Activated CD8-positive, alpha-beta memory T cell treated with anti-CD3 and anti-CD28 coated beads, Interleukin-2, amount 50 U/mL, for 1 hour (primary cell): ENCODE results near the gene NUDT8.
A peak's percentile ranks its signal among the peaks of the same experiment; 100 is the strongest.
"Not testable (repeated sequence)": the region's sequence is repeated elsewhere in the genome, so short reads cannot be mapped to it uniquely, and the experiment has no call there.

Source experiments
- DNase-seq: peaks from one replicate; pipeline ENCODE4 v3.0.0-alpha.2; 2020; ENCODE audit errors: extremely low read depth

The NUDT8 gene

DNA sequence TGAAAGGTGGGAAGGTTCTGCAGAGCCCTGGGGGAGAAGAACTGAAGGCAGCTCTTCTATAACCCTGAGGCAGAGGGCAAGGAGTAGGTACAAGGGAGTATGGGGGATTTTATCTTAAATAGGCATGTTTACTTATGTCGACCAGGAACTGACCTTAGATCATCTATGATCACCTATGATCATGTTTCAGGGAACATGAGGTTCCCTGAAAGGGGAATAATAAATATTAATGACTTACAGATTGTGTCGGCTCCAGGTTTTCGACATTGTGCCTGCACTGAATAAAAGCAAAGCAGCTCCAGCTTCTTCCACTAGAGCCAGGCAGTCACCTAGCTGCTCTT, 36.2 kb downstream of the NUDT8 start:
- no peak for DNase-seq

DNA sequence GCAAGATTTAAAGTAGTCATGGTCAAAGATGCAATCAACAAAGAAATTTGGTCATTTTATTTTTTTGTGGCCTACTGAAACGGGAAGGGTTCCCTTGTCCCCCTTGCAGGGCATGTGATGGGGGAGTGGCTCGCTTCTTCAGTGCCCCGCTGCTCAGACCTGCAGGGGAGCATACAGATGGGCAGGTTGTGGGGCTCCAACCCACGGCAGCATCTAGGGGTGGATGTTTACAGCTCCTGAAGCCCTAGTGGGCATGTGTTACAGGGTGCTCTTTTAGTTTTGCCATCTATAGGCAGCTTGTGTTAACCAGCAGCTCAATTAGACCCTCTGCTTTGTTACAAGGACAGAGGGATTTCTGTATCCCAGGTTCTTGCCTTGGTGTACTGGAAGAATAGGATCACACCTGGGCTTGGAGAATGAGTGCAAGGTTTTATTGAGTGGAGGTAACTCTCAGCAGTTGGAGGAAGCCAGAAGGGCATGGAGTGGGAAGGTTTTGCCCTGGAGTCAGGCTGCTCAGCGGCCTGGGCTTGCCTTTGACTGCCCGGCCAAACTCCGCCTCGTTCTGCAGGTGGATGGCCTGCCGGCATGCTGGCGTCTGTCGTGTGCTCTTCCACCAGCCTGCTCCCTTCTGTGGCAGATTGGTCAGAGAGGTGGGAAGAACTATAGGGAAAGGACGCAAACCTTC, 36.7 kb downstream of the NUDT8 start:
- no peak for DNase-seq

GRCh38 chr11:67588899-67589415, 40.8 kb downstream of the NUDT8 start:
- DNase-seq, result not testable (repeated sequence)

- DNase-seq, result no peak
Observed at GRCh38 chr11:67588136-67588503, 41.6 kb downstream of the NUDT8 start.

- no peak for DNase-seq
Observed at GRCh38 chr11:67586568-67587250, 43.0 kb downstream of the NUDT8 start.

DNA sequence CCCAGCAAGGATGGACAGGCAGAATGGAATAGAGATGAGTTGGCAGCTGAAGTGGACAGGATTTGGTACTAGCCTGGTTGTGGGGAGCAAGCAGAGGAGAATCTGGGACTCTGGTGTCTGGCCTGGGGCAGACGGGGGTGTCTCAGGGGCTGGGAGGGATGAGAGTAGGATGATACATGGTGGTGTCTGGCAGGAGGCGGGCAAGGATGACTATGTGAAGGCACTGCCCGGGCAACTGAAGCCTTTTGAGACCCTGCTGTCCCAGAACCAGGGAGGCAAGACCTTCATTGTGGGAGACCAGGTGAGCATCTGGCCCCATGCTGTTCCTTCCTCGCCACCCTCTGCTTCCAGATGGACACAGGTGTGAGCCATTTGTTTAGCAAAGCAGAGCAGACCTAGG, 43.8 kb downstream of the NUDT8 start:
- DNase-seq, result no peak

DNA sequence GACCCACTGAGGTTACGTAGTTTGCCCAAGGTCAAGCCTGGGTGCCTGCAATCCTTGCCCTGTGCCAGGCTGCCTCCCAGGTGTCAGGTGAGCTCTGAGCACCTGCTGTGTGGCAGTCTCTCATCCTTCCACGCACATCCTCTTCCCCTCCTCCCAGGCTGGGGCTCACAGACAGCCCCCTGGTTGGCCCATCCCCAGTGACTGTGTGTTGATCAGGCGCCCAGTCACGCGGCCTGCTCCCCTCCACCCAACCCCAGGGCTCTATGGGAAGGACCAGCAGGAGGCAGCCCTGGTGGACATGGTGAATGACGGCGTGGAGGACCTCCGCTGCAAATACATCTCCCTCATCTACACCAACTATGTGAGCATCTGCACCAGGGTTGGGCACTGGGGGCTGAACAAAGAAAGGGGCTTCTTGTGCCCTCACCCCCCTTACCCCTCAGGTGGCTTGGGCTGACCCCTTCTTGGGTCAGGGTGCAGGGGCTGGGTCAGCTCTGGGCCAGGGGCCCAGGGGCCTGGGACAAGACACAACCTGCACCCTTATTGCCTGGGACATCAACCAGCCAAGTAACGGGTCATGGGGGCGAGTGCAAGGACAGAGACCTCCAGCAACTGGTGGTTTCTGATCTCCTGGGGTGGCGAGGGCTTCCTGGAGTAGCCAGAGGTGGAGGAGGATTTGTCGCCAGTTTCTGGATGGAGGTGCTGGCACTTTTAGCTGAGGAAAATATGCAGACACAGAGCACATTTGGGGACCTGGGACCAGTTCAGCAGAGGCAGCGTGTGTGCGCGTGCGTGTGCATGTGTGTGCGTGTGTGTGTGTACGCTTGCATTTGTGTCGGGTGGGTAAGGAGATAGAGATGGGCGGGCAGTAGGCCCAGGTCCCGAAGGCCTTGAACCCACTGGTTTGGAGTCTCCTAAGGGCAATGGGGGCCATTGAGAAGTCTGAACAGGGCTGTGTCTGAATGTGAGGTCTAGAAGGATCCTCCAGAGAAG, 44.6 kb downstream of the NUDT8 start:
- no peak for DNase-seq

GRCh38 chr11:67584205-67584880, 45.4 kb downstream of the NUDT8 start:
- DNase-seq, result no peak

GRCh38 chr11:67583247-67584204, 46.2 kb downstream of the NUDT8 start, which contains the start of gene GSTP1:
TSS of gene GSTP1 (plus strand) at chr11:67583812. CDS start at chr11:67583844, 32 bp downstream.
- peak; percentile 39 for DNase-seq

DNA sequence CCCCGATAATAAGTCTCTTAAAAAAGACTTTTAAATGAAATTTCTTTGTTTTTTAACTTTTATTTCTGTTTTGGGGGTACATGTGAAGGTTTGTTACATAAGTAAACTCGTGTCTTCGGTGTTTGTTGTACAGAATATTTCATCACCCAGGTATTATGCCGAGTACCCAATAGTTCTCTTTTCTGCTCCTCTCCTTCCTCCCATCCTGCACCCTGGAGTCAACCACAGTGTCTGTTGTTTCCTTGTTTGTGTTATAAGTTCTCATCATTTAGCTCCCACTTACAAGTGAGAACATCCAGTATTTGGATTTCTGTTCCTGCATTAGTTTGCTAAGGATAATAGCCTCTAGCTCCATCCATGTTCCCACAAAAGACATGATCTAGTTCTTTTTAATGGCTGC, 47.7 kb downstream of the NUDT8 start:
- DNase-seq, result no peak

- DNase-seq, result no peak
Observed at GRCh38 chr11:67581469-67581868, 48.3 kb downstream of the NUDT8 start.

DNA sequence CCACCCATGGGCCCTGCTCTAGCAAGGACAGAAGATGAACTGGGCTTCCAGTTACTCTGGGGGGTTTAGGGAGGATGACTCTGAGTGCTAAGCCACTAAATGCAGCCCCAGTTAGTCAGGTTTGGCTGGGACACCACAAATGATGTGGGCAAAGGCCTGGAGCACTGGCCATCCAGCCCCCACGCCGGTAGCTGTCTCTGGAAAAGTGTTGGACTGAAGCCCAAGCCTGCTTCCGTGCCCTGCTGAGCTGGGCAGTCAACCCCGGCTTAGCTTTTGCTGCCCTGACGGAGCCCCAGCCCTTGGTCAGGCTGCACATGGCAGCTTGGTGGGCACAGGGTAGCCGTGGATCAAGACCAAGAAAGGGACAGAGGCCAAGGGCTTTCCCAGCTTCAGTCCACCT, 51.8 kb downstream of the NUDT8 start:
- no peak for DNase-seq
